Heart left ventricle (tissue), 16 donors: ENCODE data around the gene RPA1. TPM values are rescaled to one million over a fixed set of nuclear protein-coding genes. Genes with fewer than 3 reads are reported as not detected.

Experiments used
- ATAC-seq, 4 donors: fragments of 200-7000 bp; cut with Tn5 transposase; one replicate each; pipeline ENCODE4 v1.9.1; 2020 to 2022; ENCODE audit warnings: moderate library complexity in 4 of 4, mild to moderate bottlenecking in 3 of 4, moderate number of reproducible peaks in 1 of 4
- DNase-seq, 5 donors: peaks; one replicate each; pipeline ENCODE4 v3.0.0-alpha.2; 2020
- H3K27ac ChIP-seq, 12 donors: fragments of 200-600 bp; sonication (generic) in 4 of 12; one replicate each; pipeline versions ENCODE4 v1.5.0 to v1.8.0; 2016 to 2022; ENCODE audit warnings: mild to moderate bottlenecking in 2 of 12
- H3K27me3 ChIP-seq, 9 donors: fragments of 200-600 bp; sonication (generic) in 2 of 9; one replicate each; pipeline versions ENCODE4 v1.5.1 to v1.8.0; 2016 to 2022; ENCODE audit warnings: mild to moderate bottlenecking in 3 of 9
- H3K36me3 ChIP-seq, 9 donors: fragments of 200-600 bp; sonication (generic) in 2 of 9; one replicate each; pipeline versions ENCODE4 v1.5.0 to v1.8.0; 2018 to 2022; ENCODE audit warnings: mild to moderate bottlenecking in 2 of 9
- H3K4me1 ChIP-seq, 12 donors: fragments of 200-600 bp; sonication (generic) in 4 of 12; one replicate each; pipeline versions ENCODE4 v1.5.0 to v1.8.0; 2016 to 2022; ENCODE audit warnings: mild to moderate bottlenecking in 3 of 12
- H3K4me3 ChIP-seq, 12 donors: fragments of 200-600 bp; sonication (generic) in 4 of 12; one replicate each; pipeline versions ENCODE4 v1.5.0 to v1.8.0; 2017 to 2022; ENCODE audit warnings: mild to moderate bottlenecking in 9 of 12, moderate library complexity in 4 of 12
- H3K9me3 ChIP-seq, 12 donors: fragments of 200-600 bp; sonication (generic) in 4 of 12; one replicate each; pipeline versions ENCODE4 v1.5.0 to v1.8.0; 2016 to 2022; ENCODE audit warnings: mild to moderate bottlenecking in 1 of 12
- POLR2A ChIP-seq, 2 donors: fragments of 450-650 bp; IDR thresholded peaks; one replicate each; pipeline ENCODE4 v1.6.1; 2017; ENCODE audit warnings: antibody characterized with exemption in 2 of 2, mild to moderate bottlenecking in 2 of 2, moderate library complexity in 2 of 2
- WGBS, 4 donors: extraction: QIAGEN DNeasy Blood & Tissue Kit in 2 of 4; methylation state at CpG; one replicate each; pipeline versions ENCODE4 v1.1.5 to v1.1.7; 2013 to 2018; 5-methylcytosine and 5-hydroxymethylcytosine counted together
- intact Hi-C, 10 donors: fragments of 100-400 bp; cut with DNase I; formaldehyde crosslinking; loops; one replicate each; pipeline versions ENCODE4 v1.11.1 to v1.14.2; 2022
- polyA plus RNA-seq, 2 donors: library from polyadenylated mRNA; stranded (reverse); fragments of 200-250 nt; gene quantifications; one replicate each; pipeline ENCODE4 v1.2.3, GENCODE V29; 2013
- total RNA-seq, 9 donors: library from RNA; depleted of rRNA in 2 of 9; stranded (reverse); fragments of >200 nt in 2 of 9; fragmentation: NEBNext Ultra II Directional in 3 of 9; extraction: Animal tissue kit (Norgen Biotek cat#: 25700) in 3 of 9; gene quantifications; one replicate each; pipeline versions ENCODE4 v1.1.0 to v1.2.4, GENCODE V29; 2016 to 2023
- TF ChIP-seq, protein P1 (sequence below), 12 donors: fragments of 200-600 bp; sonication (generic) in 4 of 12; IDR thresholded peaks; one replicate each; pipeline versions ENCODE4 v1.5.0 to v1.8.0; 2018 to 2022; ENCODE audit warnings: antibody characterized with exemption in 12 of 12, mild to moderate bottlenecking in 5 of 12
- donor health status: ischemic (EF 13 %, LVEDD 7.1; RV severe dilation, severe dysfunction).
- donor health status: healthy with polysubstance abuse.
- donor health status: DM: no; HTN: yes; CAD: no.
- donor health status: DM: no; HTN: no; CAD: no.
- donor health status: ischemic (EF 25% LVEDD 6.9; RV normal size, moderate dysfunction).
- donor health status: ischemic (EF 25% LVEDD 5.7; RV mildly dilated, moderate dysfunction).
- donor health status: healthy.
- donor health status: DM: yes; HTN: yes; CAD: no.
- donor health status: ischemic (EF 35%, LVEDD 5.7; RV mildly dilated, moderate dysfunction).
- donor health status: nonischemic (EF 11% LVEDD 7.7; RV severe dilation, severe dysfunction).
- donor health status: DM: yes; HTN: yes; CAD: no.
- donor health status: PGD.
- donor health status: ischemic (EF 29% LVEDD 5.4; RV normal size, mild dysfunction).
- donor health status: nonischemic (EF 23%, LVEDD 6.1; RV moderate dilation, normal function).

The RPA1 gene
- total and polyA plus RNA-seq, 11 donors: 10.4 to 87.4 (median 57.3) TPM

DNA sequence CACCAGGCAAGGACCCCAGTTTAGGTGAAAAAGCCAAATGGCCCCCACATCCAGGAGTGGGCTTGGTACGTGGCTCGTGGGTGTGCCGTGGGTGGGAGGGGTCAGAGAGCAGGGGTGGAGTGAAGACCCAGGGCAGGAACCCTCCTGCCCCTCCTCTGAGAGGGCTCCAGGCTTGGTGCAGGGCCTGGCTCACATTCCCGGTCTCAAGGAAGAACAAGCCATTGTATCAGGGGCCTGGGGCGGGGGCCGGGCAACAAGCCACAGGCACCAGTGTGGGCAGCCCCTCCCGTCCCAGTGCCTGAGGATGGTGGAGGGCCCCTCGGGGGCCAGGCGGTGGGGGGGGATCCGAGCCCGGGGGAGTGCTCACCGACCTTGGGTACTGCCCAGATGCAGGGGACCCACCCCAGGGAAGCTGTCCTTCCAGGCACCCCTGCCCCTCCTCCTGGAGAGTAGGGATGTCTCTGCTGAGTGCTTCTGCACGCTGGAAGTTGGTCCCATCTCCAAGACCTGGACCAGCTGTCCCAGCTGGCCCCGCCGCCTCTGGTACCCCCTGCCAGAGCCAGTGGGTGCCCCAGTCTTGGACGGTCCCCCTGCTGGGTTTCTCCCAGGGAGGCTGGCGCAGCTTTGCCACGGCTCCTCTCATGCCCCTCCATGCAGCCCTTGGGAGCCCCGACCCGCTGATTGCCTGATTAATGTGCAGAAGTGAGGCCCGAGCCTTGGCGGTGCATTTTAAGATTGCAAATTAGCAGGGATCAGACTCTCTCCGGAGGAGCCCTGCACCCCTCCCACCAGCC, 111.7 kb downstream of the RPA1 start:
- TF ChIP-seq, protein P1, sequence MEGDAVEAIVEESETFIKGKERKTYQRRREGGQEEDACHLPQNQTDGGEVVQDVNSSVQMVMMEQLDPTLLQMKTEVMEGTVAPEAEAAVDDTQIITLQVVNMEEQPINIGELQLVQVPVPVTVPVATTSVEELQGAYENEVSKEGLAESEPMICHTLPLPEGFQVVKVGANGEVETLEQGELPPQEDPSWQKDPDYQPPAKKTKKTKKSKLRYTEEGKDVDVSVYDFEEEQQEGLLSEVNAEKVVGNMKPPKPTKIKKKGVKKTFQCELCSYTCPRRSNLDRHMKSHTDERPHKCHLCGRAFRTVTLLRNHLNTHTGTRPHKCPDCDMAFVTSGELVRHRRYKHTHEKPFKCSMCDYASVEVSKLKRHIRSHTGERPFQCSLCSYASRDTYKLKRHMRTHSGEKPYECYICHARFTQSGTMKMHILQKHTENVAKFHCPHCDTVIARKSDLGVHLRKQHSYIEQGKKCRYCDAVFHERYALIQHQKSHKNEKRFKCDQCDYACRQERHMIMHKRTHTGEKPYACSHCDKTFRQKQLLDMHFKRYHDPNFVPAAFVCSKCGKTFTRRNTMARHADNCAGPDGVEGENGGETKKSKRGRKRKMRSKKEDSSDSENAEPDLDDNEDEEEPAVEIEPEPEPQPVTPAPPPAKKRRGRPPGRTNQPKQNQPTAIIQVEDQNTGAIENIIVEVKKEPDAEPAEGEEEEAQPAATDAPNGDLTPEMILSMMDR (IDR thresholded peaks at IDR 0.05): no peak
- TF ChIP-seq POLR2A (IDR thresholded peaks at IDR 0.05): no peak
- ATAC-seq (no peak), DNase-seq (no peak)
- intact Hi-C loops: no loop called here
- H3K36me3 ChIP-seq: peaks cover 0 to 3% (median 0%) of the 10 kb centered on the region in 9 donors
- H3K27me3 ChIP-seq: no peaks in the 10 kb centered on the region
- 65 to 84% (median 70%) methylated on average over 10 to 23 of the region's 23 CpGs for WGBS, 4 donors
- peaks cover 0 to 25% (median 0%) of the 10 kb centered on the region in 12 donors for H3K4me1 ChIP-seq
- H3K27ac ChIP-seq: no peak overlapping the region
- no peak overlapping the region for H3K4me3 ChIP-seq
- H3K9me3 ChIP-seq: no peaks in the 10 kb centered on the region

DNA sequence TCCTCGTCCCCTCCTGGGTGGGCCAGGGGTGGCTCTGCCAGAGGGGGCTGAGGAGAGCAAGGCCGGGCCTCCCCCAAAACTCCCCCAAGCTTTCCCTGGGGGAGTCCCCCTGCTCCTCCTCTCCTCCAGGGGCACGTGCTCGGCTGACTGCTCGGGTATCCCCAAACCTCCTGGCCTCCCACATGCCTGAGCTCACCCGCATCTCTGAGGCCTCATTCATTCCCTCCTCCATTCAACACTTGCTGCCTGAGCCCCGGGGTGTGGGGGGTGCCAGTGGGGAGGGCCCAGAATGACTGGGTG, 112.2 kb downstream of the RPA1 start:
- intact Hi-C loops: no loop called here
- H3K4me3 ChIP-seq: no peak overlapping the region
- DNase-seq (no peak), ATAC-seq (no peak)
- H3K27me3 ChIP-seq: no peaks in the 10 kb centered on the region
- H3K9me3 ChIP-seq: no peaks in the 10 kb centered on the region
- H3K4me1 ChIP-seq: peaks cover 0 to 27% (median under 1%) of the 10 kb centered on the region in 12 donors
- H3K36me3 ChIP-seq: no peaks in the 10 kb centered on the region
- 83 to 94% (median 86%) methylated on average over 3 to 7 of the region's 7 CpGs for WGBS, 4 donors
- TF ChIP-seq POLR2A (IDR thresholded peaks at IDR 0.05): no peak
- TF ChIP-seq, protein P1 (IDR thresholded peaks at IDR 0.05): no peak
- H3K27ac ChIP-seq: no peak overlapping the region

DNA sequence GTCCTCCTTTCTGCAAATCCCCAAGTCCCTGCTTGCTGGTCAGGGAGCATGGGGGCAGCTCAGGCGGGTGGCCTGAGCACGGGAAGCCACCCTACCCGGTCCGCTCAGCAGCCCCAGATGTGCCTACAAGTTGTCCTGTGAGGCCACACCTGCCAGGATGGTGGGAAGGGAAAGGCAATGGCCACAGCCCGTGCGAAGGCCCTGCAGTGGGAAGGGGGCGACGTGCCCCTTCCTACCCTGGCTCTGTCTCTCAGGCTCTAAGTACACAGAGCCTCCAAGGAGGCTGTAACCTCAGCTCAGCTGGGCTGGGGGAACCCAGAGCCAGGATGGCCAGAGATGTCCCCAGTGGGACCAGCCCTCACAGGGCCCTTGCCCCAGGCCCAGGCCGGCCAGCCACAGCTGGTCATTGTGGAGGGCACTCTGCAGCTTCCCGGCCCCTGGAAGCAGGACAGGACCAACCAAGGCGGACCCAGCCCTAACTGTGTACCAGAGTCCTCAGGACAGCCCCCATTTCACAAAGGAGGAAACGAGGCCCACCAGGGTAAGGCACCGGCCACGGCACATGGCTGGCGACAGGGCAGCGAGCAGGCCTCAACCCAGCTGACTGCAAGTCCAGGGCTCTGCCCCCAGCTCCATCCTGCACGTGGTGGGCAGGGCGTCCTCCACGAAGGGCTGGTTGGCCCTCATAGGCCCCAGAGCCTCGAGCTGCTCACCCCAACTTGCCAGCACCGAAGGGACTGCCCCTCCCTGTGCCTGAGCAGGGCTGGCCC, 113.0 kb downstream of the RPA1 start:
- WGBS, 4 donors: 89 to 93% (median 90%) methylated on average over 14 to 21 of the region's 21 CpGs
- Histone ChIP-seq H3K36me3 (no peaks in the 10 kb centered on the region), H3K27me3 (no peaks in the 10 kb centered on the region), H3K9me3 (no peaks in the 10 kb centered on the region), H3K27ac (no peak overlapping the region), H3K4me1 (peaks cover 0 to 34% (median 2%) of the 10 kb centered on the region in 12 donors), H3K4me3 (no peak overlapping the region)
- DNase-seq (no peak), ATAC-seq (no peak)
- TF ChIP-seq POLR2A (IDR thresholded peaks at IDR 0.05): no peak
- TF ChIP-seq, protein P1 (IDR thresholded peaks at IDR 0.05): no peak
- intact Hi-C loops: no loop called here

DNA sequence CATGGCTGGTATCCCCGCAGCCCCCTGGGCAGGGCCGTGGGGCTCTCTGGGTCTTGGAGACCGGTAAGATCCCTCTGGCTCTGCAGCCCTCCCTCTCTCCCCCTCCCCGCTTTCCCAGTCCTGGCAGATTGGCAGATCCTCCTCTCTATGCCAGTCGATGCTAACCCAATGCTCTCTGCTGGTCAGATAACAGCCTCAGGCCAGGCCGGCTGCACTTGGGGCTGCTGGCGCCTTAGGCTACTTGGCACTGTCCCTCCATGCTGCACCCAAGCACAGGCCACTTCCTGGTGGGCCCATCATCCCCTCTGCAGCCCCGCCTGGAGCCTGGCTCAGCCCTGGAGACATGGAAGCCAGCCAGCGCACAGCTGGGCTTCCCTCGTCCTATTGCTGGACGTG, 113.6 kb downstream of the RPA1 start:
- no peak for DNase-seq
- Histone ChIP-seq H3K4me3 (no peak overlapping the region), H3K36me3 (no peaks in the 10 kb centered on the region), H3K9me3 (no peaks in the 10 kb centered on the region), H3K4me1 (peaks cover 0 to 39% (median 3%) of the 10 kb centered on the region in 12 donors), H3K27me3 (no peaks in the 10 kb centered on the region), H3K27ac (no peak overlapping the region)
- no peak for ATAC-seq
- no peak for TF ChIP-seq POLR2A (IDR thresholded peaks at IDR 0.05)
- TF ChIP-seq, protein P1 (IDR thresholded peaks at IDR 0.05): no peak
- intact Hi-C loops: no loop called here
- WGBS, 4 donors: 56 to 66% (median 64%) methylated on average over 5 to 11 of the region's 11 CpGs
